GM19193 (cell line): ENCODE measurements around the gene MSMO1.

Experiments used
- POLR2A ChIP-seq: IDR thresholded peaks from 4 replicates; pipeline ENCODE4 v1.6.1; 2011; ENCODE audit not compliant: insufficient read depth, insufficient read length; ENCODE audit errors: extremely low read depth

Gene MSMO1

DNA sequence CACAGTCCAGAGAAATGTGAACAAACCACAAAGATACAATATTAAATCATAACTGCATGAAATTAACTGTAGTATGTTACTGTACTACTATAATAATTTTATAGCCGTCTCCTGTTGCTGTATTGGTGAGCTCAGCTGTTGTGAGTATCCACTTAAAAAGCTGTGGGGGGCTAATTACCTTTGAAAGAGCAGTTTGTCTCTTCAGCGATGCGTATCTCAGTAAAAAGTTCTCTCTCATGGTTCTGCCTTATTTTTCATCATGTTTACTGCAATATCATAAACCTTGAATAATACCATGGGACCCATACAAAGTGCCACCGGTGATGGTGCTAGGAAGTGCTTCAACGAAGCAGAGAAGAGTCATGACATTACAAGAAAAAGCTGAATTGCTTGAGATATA lies 8.4 kb upstream of the MSMO1 start:
- no peak for TF ChIP-seq POLR2A

GRCh38 chr4:165319509-165319908 lies 8.0 kb upstream of the MSMO1 start:
- TF ChIP-seq POLR2A = no peak

DNA sequence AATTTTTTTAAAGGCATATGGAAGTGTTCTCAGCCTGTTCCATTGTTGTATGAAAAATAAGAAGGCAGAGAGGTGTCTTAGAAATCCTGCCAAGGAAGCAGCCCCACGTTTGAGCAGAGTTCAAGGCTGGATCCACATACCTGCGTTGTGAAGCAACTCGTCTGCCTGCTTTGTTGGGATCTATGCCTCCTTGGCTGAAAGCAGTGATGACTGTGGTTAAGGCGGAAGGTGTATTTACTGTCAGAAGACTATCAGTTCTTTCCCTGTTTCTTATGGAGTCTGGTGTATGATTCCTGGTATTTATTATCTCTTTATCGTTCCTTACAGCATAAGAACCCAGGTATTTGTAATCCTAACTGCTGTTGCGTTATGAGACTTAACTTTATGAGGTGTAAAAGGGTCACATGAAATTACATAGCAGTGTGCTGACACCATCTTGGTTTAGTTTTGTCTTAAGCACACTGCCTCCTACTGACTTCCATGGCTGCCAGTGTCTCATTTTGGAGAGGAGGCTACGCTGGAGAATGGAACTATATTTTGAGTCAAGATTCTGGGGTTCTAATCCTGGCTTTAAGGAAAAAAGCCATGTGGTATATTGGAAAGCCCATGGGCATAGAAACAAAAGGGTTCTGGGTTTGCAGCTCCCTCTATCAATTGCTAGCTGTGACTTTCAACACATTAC lies 3.1 kb upstream of the MSMO1 start:
- TF ChIP-seq POLR2A = no peak

DNA sequence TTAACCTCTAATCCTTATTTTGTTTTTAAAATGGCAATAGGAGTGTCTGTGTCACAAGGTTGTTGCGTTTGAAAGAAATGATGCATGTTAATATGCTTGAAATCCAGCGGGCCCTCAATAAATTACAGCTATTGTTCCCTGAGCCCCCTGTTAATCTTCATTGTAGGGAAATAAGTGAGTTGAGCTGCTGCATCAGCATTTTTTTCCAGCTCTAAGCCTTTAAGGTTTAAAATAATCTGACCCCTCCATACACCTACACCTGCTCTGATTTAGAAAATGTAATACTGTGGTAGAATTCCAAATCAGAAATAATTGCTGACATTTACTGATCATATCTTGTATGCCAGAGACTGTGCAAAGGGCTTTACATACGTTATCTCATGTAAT lies 2.6 kb upstream of the MSMO1 start:
- no peak for TF ChIP-seq POLR2A

DNA sequence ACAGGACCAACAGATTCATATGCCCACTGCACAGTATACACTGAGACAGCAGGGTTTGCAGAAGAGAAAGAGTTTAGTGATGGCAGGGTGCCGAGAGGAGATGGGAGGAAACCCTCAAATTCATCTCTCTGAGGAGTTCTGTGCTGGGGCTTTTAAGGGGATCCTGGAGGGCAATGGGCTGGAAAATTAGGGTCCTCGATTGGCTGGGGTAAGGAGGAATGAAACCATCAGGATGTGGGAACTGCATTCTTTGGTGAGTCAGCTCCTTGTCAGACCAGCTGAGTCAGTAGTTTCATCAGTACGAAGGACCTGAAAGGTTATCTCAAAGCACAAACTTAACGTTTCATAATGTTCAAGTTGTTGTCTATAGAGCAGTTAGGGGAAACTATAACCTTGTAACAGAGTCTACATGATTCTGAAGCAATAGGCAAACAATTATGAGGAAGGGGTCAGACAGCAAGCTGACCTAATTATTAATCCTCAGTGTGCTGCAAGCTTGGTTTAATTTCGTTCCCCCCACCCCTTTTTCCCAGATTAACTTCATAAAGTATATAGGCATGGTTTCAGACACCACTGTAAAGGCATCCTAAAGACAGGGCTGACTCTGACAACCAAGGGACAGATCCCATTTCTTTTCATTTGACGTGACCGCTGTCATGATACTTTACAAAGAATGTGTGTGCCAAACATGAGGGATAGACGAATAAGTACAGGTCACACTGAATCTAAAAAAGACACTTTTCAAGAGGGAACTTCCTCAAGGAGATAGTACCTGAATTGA lies 1.5 kb upstream of the MSMO1 start:
- TF ChIP-seq POLR2A = no peak

- TF ChIP-seq POLR2A = no peak
Measured at GRCh38 chr4:165326831-165327210, 648 bp upstream of the MSMO1 start.

- no peak for TF ChIP-seq POLR2A
Measured at GRCh38 chr4:165328101-165328425, 594 bp downstream of the MSMO1 start.

DNA sequence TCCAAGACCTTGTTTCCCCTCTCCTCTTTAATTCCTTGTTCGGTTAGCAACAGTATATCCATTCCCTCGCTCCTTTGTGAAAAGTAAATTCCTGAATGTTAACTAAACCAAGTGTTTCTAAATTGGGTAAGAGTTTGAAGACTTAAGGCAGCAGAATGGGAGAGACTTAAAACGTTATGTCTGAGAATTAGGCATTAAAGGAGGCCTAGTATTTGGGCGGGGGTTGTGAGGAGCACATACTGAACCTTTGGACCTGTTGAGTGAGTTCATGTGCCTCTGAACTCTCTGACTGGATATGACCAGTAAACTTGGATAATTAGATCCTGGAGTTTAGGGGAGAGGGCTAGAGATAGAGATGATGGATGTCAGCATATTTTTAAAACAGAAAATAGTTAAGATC lies 1.2 kb downstream of the MSMO1 start:
- no peak for TF ChIP-seq POLR2A

GRCh38 chr4:165330071-165330470 lies 2.6 kb downstream of the MSMO1 start:
- no peak for TF ChIP-seq POLR2A

GRCh38 chr4:165330666-165331065 lies 3.2 kb downstream of the MSMO1 start:
- no peak for TF ChIP-seq POLR2A

GRCh38 chr4:165331359-165331758 lies 3.9 kb downstream of the MSMO1 start:
- no peak for TF ChIP-seq POLR2A

DNA sequence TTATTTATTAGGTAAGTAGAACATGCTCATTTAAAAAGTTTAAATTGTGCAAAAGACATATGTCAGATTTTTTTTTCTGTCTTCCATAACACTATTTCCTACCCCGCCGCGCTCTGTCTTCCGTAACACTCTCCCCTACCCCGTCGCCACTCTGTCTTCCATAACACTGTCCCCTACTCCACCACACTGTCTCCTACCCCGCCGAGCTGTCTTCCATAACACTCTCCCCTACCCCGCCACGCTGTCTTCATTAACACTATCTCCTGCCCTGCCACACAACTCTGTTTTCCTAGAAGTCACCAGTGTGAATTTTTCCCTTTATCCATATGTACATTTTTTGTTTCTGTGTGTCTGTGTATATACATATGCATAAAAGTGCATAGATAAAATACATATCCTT lies 4.4 kb downstream of the MSMO1 start:
- no peak for TF ChIP-seq POLR2A

- no peak for TF ChIP-seq POLR2A
Measured at GRCh38 chr4:165332502-165332901, 5.0 kb downstream of the MSMO1 start.

GRCh38 chr4:165335163-165335703 lies 7.8 kb downstream of the MSMO1 start:
- TF ChIP-seq POLR2A = no peak

- TF ChIP-seq POLR2A = no peak
Measured at GRCh38 chr4:165336743-165337142, 9.3 kb downstream of the MSMO1 start.
